ENCODE results near the gene PTPRN2.

DNA sequence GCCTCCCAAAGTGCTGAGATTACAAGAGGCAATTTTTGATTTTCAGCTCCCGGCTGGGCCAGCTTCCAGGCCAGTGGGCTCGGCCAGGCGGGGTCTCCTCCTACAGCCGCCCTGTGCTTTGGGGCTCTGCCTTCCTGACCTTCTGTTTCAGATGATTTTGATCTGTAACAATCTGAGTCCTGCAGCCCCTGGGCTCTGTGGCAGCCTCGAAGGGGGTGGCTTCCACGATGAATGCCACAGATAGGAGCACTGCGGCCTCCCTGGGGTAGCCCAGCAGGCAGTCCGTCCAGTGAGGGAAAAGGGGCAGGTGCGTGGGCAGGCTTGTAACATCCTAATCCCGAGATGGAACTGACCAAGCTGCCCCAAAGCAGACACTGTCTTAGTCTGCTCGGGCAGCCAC, 1073.3 kb downstream of the PTPRN2 start:
- TF ChIP-seq ZNF121 (CRISPR knock-in tag; IDR thresholded peaks at IDR 0.05), result no peak
- TF ChIP-seq NCOA2 (CRISPR knock-in tag; IDR thresholded peaks at IDR 0.05), result no peak
- TF ChIP-seq MAFF (IDR thresholded peaks at IDR 0.05; ENCODE audit: low read depth, low read length), result no peak
- TF ChIP-seq, protein P1, sequence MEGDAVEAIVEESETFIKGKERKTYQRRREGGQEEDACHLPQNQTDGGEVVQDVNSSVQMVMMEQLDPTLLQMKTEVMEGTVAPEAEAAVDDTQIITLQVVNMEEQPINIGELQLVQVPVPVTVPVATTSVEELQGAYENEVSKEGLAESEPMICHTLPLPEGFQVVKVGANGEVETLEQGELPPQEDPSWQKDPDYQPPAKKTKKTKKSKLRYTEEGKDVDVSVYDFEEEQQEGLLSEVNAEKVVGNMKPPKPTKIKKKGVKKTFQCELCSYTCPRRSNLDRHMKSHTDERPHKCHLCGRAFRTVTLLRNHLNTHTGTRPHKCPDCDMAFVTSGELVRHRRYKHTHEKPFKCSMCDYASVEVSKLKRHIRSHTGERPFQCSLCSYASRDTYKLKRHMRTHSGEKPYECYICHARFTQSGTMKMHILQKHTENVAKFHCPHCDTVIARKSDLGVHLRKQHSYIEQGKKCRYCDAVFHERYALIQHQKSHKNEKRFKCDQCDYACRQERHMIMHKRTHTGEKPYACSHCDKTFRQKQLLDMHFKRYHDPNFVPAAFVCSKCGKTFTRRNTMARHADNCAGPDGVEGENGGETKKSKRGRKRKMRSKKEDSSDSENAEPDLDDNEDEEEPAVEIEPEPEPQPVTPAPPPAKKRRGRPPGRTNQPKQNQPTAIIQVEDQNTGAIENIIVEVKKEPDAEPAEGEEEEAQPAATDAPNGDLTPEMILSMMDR (CRISPR knock-in tag; IDR thresholded peaks at IDR 0.05), result no peak
- TF ChIP-seq JUND (CRISPR knock-in tag; IDR thresholded peaks at IDR 0.05), result no peak
- TF ChIP-seq, protein P2, sequence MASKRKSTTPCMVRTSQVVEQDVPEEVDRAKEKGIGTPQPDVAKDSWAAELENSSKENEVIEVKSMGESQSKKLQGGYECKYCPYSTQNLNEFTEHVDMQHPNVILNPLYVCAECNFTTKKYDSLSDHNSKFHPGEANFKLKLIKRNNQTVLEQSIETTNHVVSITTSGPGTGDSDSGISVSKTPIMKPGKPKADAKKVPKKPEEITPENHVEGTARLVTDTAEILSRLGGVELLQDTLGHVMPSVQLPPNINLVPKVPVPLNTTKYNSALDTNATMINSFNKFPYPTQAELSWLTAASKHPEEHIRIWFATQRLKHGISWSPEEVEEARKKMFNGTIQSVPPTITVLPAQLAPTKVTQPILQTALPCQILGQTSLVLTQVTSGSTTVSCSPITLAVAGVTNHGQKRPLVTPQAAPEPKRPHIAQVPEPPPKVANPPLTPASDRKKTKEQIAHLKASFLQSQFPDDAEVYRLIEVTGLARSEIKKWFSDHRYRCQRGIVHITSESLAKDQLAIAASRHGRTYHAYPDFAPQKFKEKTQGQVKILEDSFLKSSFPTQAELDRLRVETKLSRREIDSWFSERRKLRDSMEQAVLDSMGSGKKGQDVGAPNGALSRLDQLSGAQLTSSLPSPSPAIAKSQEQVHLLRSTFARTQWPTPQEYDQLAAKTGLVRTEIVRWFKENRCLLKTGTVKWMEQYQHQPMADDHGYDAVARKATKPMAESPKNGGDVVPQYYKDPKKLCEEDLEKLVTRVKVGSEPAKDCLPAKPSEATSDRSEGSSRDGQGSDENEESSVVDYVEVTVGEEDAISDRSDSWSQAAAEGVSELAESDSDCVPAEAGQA (IDR thresholded peaks at IDR 0.05; ENCODE audit: low read depth), result no peak
- TF ChIP-seq, protein P2 (CRISPR knock-in tag; IDR thresholded peaks at IDR 0.05; ENCODE audit: borderline replicate concordance), result no peak
- no peak for TF ChIP-seq NBN (conservative IDR thresholded peaks at IDR 0.05)
- no peak for TF ChIP-seq TCF12 (IDR thresholded peaks at IDR 0.05)
- TF ChIP-seq TCF12 (CRISPR knock-in tag; IDR thresholded peaks at IDR 0.05), result no peak
- no peak for TF ChIP-seq PHB2 (IDR thresholded peaks at IDR 0.05; ENCODE audit: partially characterized antibody)
- no peak for TF ChIP-seq POLR2A (IDR thresholded peaks at IDR 0.05; ENCODE audit: insufficient read depth in 1 of 2, low read depth in 2 of 2, low read length in 2 of 2)
